Gastroesophageal sphincter (tissue), 3 donors: ENCODE measurements around the gene NCOA5.

ENCODE experiments used
- CTCF ChIP-seq, 4 experiments: fragments of 200-600 bp in 2 of 4; fragments of 450-650 bp in 2 of 4; sonication (generic) in 1 of 4; IDR thresholded peaks; one replicate each; pipeline ENCODE4 v1.5.1; 2017 to 2019; ENCODE audit warnings: antibody characterized with exemption in 4 of 4, mild to moderate bottlenecking in 2 of 4, moderate library complexity in 2 of 4
- POLR2A ChIP-seq, 2 donors: fragments of 450-650 bp; IDR thresholded peaks; one replicate each; pipeline ENCODE4 v1.6.1; 2017; ENCODE audit warnings: antibody characterized with exemption in 2 of 2, mild to moderate bottlenecking in 2 of 2, moderate library complexity in 1 of 2
- POLR2AphosphoS5 ChIP-seq: sonication (generic); formaldehyde crosslinking; IDR thresholded peaks from one replicate; pipeline ENCODE4 v1.6.1; 2017; ENCODE audit warnings: antibody characterized with exemption

- TF ChIP-seq CTCF (IDR thresholded peaks at IDR 0.05), result no peak
- no peak for TF ChIP-seq POLR2AphosphoS5
- no peak for TF ChIP-seq POLR2A (IDR thresholded peaks at IDR 0.05)
Observed at GRCh38 chr20:46139266-46139889, 49.6 kb upstream of the NCOA5 start.
